HG03469 (cell line): ENCODE data around the gene CYP1B1.
A peak's percentile ranks its signal among the peaks of the same experiment; 100 is the strongest.
"Not testable (repeated sequence)": the region's sequence is repeated elsewhere in the genome, so short reads cannot be mapped to it uniquely, and the experiment has no call there.

Source experiments
- ATAC-seq: cut with Tn5 transposase; IDR thresholded peaks from one replicate; pipeline ENCODE4 v1.9.1; 2021; ENCODE audit warnings: mild to moderate bottlenecking, moderate library complexity, moderate number of reproducible peaks; ENCODE audit not compliant: unreplicated experiment

CYP1B1 gene

GRCh38 chr2:38099099-38100028 is 23.4 kb upstream of the CYP1B1 start:
- ATAC-seq, result no peak

DNA sequence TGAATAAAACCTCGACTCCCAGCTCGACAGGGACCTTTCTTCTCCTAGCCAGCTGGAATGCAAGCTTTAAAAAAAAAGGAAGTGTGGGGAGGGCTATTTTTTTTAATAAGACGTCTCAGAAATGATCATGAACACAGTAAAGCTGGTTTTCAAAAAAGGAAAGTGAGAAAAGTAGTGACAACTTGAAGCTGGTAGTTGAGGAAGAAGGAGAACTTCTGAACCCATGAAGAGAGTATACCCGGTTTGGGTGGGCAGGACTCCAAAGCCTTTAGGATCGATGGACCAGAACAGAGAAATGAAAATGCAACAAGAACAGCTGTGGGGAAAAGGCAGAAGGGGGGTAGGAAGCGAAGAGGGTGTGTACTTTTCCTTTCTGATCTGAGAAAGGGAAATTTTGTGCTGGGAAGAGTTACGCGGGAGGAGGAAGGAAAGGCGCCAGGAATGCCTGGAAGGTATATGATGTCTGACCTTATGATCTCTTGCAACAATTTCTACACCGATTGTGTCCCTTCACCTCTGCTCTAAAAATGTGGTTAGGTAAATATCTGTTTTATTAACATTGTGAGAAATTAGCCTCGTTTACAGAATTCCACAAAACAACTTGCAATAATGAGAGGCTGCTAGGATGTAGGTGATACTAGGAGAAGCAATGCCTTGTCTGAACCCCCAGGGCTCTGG is 22.6 kb upstream of the CYP1B1 start:
- ATAC-seq, result no peak

DNA sequence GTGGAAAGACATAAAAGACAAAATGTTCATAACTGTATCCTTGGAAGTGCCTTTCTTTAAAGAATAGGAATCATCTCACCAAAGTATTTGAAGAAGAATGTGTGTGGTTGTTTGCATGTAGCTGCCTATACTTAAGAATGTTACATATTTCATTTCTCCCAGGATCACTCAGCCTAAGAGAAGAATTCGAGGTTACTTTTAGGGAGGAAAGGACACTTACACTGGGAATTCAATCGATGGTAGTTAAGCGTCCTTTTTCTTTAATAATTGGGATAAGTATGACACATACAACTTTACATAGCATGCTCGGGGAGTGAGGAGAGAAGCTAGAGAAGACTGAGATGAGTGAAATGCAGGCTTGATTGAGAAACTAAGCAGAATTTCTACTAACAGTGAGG is 22.0 kb upstream of the CYP1B1 start:
- ATAC-seq, result no peak

DNA sequence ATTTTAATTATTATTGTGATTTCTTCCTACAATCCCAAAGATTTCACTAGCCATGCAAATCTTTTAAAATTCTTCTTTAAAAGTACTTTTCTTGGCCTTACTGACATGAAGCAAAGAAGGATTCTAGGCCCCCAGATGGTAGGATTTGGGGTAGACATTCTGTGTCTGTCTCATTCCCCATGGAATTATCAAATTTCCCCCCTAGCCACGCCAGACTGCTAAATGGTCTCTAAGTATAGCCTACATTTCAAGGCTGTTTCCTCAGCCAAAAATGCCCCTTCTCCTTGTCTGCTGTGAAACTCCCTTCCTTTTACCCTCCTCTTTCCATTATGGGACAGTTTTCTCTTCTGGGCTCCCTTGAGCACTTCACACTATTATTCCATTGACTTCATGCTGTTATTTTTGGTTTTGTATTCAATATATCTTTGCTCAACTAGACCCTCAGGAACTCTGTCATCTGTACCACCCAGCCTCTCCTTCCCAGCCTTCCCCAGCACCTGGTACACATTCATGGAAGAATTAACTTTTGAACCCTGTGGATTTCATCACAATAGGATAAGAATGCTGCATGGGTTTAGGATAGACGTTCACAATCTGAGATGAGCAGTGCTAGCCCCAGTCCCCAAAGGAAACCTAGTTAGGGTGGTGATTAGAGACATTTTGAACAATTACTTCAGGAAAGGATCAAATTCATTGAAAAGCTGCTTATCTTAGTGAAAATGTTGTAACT is 21.5 kb upstream of the CYP1B1 start:
- no peak for ATAC-seq

GRCh38 chr2:38095996-38096861 is 20.3 kb upstream of the CYP1B1 start:
- peak; percentile 51 for ATAC-seq

DNA sequence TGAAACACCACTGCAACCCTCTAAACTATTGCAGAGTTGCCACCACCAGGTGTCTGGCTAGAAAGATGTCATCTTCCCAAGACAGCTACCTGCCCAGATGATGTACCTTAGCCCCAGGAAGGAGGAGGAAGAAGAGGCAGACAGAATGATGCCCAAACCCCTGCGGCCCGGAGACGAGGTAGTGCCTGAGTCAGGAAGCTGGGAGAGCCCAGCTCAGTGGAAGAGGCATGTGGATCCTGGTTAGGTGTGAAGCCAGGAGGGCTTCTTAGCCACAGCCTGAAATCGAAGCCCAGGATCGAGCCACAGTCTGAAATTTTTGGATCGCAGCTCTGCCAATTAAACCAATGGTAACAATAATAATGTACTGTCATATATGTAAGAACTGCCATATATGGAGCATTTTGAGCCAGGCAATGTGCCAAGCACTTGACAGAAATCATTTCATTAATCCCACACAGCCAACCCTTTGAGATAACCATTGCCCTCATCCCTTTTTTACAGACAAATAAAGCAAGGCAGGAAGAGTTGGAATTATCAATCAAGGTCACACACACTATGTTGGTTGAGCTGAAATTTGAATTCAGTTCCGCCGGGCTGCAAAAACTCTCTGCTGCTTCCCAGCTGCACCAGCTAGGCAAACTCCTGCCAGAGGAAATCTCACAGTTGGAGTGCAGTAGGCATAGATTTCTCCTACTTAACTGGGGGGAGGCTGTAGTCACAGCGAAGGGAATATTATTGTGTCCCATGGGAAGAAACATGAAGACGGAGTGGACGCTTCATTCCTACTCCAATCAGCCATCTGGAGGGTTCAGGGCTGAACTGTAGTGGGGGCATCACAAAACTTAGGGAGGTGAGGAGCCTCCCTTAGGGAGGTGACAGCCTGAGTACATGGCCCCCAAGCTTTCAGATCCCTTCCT is 19.4 kb upstream of the CYP1B1 start:
- ATAC-seq, result no peak

DNA sequence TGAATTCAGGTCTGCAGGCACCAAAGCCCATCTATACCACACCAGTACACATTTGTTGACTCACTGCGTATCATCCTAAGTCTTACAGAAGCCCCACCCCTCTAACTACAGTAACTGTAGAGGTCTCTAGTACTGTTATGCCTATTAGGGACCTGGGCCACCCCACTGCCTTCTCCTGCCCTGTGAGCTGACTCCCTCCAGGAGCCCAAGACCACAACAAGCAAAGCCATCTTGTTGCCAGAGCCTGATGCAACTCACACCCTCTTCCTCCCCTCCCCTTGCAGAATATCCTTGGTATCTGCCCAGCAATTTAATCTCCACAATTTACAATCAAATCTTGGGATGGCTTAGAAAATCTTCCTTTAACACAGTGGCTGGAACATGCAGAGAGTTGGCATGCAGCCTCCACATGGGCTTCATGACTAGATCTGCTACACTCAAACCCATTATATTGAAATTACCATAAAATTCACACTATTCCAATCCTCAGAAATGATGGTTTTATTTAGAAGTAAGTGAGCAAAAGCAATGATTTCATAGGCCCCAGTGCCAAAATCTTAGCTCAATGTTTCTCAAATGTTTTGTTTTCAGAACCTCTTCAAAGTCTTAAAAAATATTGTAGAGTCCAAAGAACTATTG is 17.7 kb upstream of the CYP1B1 start:
- ATAC-seq, result no peak

GRCh38 chr2:38092196-38092902 is 16.4 kb upstream of the CYP1B1 start:
- no peak for ATAC-seq

DNA sequence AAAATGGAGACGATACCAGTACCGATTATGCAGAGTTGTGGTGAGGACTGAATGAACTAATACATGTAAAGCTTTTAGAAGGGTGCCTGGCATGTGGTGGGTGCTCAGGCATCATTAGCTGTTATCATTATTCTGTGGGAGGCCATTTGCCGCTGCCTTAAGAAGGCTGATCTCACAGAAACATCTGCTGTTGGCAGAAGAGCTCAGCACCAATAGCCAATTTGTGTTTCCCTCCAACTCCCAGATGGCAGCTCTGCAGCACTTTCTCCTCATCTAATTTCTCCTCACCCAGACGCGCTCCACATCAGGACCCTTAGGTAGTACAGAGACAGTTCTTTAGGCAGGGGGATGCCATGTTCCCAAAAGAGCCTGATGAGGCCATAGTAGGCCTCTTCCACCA is 15.8 kb upstream of the CYP1B1 start:
- ATAC-seq, result no peak

DNA sequence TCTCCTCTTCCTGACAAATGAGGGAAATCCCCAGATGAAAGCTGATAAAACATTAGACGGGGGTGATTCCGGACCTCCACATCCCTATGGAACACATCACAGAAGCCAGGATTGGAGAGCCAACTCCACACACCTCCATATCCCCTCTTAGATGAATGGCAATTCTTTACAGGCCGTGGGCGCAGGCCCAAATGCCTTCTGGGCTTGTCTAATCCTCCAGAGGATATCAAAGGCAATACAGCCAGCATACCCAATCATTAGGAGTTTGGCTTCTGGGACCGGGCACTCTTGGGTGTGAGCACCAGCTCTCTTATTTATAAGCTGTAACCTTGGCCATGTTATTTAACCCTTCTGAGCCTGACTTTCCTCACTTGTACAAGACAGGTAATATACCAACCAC is 15.0 kb upstream of the CYP1B1 start:
- no peak for ATAC-seq

- not testable (repeated sequence) for ATAC-seq
These were observed 14.3 kb upstream of the CYP1B1 start for GRCh38 chr2:38090212-38090611.

- not testable (repeated sequence) for ATAC-seq
These were observed 10.2 kb upstream of the CYP1B1 start for GRCh38 chr2:38085998-38086698.

DNA sequence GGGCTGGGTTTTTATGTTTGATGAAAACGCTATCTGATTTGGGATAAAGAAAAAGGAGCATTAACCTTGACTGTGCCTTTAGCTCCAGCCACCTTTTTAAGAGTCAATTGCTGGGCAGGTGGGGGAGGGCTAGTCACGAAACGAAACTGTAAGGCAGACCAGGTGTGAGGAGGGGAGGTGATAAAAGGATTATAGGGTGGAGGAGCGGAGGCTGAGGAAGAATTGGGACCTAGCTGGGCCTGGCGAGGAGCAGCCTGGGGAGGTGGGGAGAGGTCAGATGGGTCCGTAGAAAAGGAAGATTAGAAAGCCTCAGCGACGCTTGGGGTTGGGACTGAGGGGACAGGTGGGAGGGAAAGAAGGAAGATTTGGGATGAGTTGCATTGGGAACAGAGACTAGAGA is 8.6 kb upstream of the CYP1B1 start:
- not testable (repeated sequence) for ATAC-seq

GRCh38 chr2:38082727-38083126 is 6.8 kb upstream of the CYP1B1 start:
- not testable (repeated sequence) for ATAC-seq

DNA sequence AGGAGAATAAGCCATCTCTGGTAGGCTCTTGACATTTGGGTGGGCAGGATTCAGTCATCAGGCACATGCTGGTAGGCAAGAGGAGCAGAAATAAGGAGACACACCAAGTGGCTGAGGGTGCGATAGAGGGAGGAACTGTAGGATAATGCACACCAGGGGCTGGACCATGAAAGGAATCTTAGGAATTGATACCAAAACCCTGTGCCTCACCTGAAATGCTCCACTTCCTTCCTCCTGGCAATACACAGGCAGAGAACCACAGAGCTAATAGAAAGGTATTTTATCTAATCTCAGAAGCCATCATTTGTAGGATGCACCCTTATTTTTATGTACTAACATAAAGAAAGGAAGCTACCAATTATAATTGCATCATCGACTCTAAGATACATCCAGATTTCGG is 4.4 kb upstream of the CYP1B1 start:
- ATAC-seq, result no peak

DNA sequence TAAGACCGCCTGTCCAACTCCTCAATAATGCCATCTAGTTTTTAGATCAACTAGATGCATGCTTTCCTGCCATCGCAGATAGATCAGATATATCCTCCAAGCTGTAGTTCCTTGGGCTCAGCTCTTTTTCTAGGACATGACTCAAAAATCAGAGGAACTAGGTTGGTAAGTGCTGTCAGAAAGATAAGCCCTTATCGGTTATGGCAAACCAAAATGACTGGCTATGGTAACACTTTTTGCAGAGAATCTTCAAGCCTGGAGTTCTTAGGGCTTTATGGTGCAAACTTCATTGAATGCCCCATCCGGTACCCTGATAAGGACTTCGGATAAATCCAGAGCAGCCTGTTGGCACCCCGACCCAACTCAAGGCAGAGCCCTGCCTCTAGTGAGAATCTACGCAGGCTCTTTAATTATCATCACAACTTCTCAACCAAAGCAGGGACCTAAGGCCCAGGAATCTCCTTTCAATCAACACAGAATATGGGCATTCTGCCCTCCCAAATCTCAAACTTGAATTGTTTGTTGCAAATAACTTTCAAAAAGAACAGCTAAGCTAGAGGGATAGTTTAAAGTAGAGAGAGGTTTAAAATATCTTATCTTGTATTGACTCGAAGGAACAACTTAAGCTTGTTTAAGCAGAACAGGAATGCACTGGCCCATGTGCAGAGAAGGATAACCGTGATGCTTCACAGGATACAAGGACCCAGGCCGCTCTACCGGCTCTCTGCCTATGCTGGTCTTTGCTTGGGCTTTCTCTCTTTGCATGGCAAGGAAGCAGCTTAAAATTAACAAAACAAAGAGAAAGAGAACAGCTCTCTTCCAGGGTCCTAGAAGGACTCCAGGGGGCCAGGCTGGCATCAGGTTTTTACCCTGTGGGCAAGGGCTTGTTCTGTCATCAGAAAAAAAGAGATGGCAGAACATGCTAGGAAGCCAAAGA is 3.4 kb upstream of the CYP1B1 start:
- no peak for ATAC-seq

- ATAC-seq, result no peak
These were observed 1.4 kb upstream of the CYP1B1 start for GRCh38 chr2:38077431-38077769.
